GM12878 (cell line): ENCODE results near the gene RBM12. TPM values are rescaled to one million over a fixed set of nuclear protein-coding genes. Genes with fewer than 3 reads are reported as not detected.

Experiments
- ATAC-seq: fragments of 200-7000 bp; cut with Tn5 transposase; 3 replicates; pipeline ENCODE4 v1.9.1; 2020; ENCODE audit warnings: mild to moderate bottlenecking, moderate library complexity
- BruUV-seq: library from RNA; stranded (reverse); fragments of 400-500 nt; replicated peaks from 2 replicates; lab custom pipeline; 2021; lab: Mats Ljungman, UMichigan
- CTCF ChIA-PET: fragments of 300-600 bp; sonication (Branson Sonifier 250); formaldehyde crosslinking; extraction: SDS; loops from one replicate; lab custom pipeline; 2021; ENCODE audit warnings: inconsistent platforms; lab: Yijun Ruan, JAX
- POLR2A ChIA-PET: fragments of 350-600 bp; formaldehyde crosslinking; extraction: SDS; loops from one replicate; lab custom pipeline; 2021; ENCODE audit warnings: inconsistent platforms; lab: Charles Lee
- RAD21 ChIA-PET: fragments of 300-600 bp; sonication (Branson Sonifier 250); formaldehyde crosslinking; loops from one replicate; lab custom pipeline; 2023; ENCODE audit warnings: antibody characterized with exemption; ENCODE audit not compliant: unreplicated experiment; lab: Charles Lee
- SMC1A ChIA-PET: fragments of 300-600 bp; sonication (Branson Sonifier 250); formaldehyde crosslinking; loops from one replicate; lab custom pipeline; 2023; ENCODE audit not compliant: unreplicated experiment, uncharacterized antibody; lab: Charles Lee
- DNase-seq: peaks from one replicate; pipeline ENCODE4 v3.0.0-alpha.2; 2011; ENCODE audit warnings: low read depth, low spot score
- FAIRE-seq: peaks from 3 replicates; lab custom pipeline; 2011; peaks lifted over from hg19 to GRCh38; lab: Jason Lieb, UNC
- H2AFZ ChIP-seq: 2 replicates; pipeline ENCODE4 v1.6.0; 2011; ENCODE audit warnings: low read depth, low read length, control low read depth; ENCODE audit not compliant: control insufficient read depth
- H3K27ac ChIP-seq: 2 replicates; pipeline ENCODE4 v1.5.1; 2011; ENCODE audit warnings: control low read depth; ENCODE audit not compliant: control insufficient read depth, insufficient read depth
- H3K27me3 ChIP-seq, 2 experiments: replicated peaks in 1 of 2; 2 replicates each; pipeline versions ENCODE4 v1.6.0 to v1.6.1; 2011; ENCODE audit warnings: low read length in 1 of 2; ENCODE audit not compliant: control insufficient read depth in 2 of 2, insufficient read depth in 2 of 2
- H3K36me3 ChIP-seq, 2 experiments: 2 replicates each; pipeline ENCODE4 v1.5.1; 2011; ENCODE audit warnings: low read length in 1 of 2; ENCODE audit not compliant: control insufficient read depth in 2 of 2, insufficient read depth in 2 of 2
- H3K4me1 ChIP-seq: 2 replicates; pipeline ENCODE4 v1.6.1; 2011; ENCODE audit warnings: mild to moderate bottlenecking, low read length, moderate library complexity, mixed read lengths; ENCODE audit not compliant: control insufficient read depth, insufficient read depth
- H3K4me2 ChIP-seq: 2 replicates; pipeline ENCODE4 v1.6.0; 2011; ENCODE audit warnings: control low read depth; ENCODE audit not compliant: control insufficient read depth, insufficient read depth
- H3K4me3 ChIP-seq: fragments of 200-600 bp; sonication (generic); 2 replicates; pipeline ENCODE4 v1.5.1; 2016
- H3K79me2 ChIP-seq: 2 replicates; pipeline ENCODE4 v1.6.0; 2011; ENCODE audit warnings: low read length; ENCODE audit not compliant: control insufficient read depth, insufficient read depth
- H3K9ac ChIP-seq: 2 replicates; pipeline ENCODE4 v1.8.0; 2011; ENCODE audit warnings: low read length, control low read depth, mixed read lengths; ENCODE audit not compliant: control insufficient read depth, insufficient read depth
- H3K9me3 ChIP-seq: replicated peaks from 3 replicates; pipeline ENCODE4 v1.5.1; 2011; ENCODE audit warnings: mild to moderate bottlenecking, low read length; ENCODE audit not compliant: control insufficient read depth, insufficient read depth
- H4K20me1 ChIP-seq: 2 replicates; pipeline ENCODE4 v1.6.0; 2011; ENCODE audit not compliant: control insufficient read depth, insufficient read depth
- IKZF1 ChIP-seq: fragments of 450-650 bp; conservative IDR thresholded peaks from 2 replicates; pipeline ENCODE4 v1.6.1; 2017; ENCODE audit warnings: antibody characterized with exemption, mild to moderate bottlenecking
- LARP7 ChIP-seq: fragments of 450-650 bp; IDR thresholded peaks from 2 replicates; pipeline ENCODE4 v1.6.1; 2017; ENCODE audit warnings: mild to moderate bottlenecking
- MEF2B ChIP-seq: fragments of 450-650 bp; IDR thresholded peaks from 2 replicates; pipeline ENCODE4 v1.6.1; 2018; ENCODE audit warnings: mild to moderate bottlenecking, moderate library complexity; ENCODE audit not compliant: partially characterized antibody, poor library complexity, severe bottlenecking
- MXI1 ChIP-seq: fragments of 150-350 bp; IDR thresholded peaks from 2 replicates; pipeline ENCODE4 v1.6.1; 2011; ENCODE audit warnings: low read depth, mild to moderate bottlenecking, inconsistent platforms, low read length, improper control_type of control experiment
- ZNF384 ChIP-seq: IDR thresholded peaks from 2 replicates; pipeline ENCODE4 v1.6.1; 2012; ENCODE audit warnings: low read depth, mild to moderate bottlenecking, low read length, improper control_type of control experiment, borderline replicate concordance
- WGBS: methylation state at CpG from one replicate; pipeline ENCODE4 v1.1.6; 2016; ENCODE audit warnings: low lambda C conversion rate; ENCODE audit not compliant: insufficient replicate concordance, insufficient coverage; ENCODE audit errors: missing lambda C conversion rate; 5-methylcytosine and 5-hydroxymethylcytosine counted together
- in situ Hi-C: fragments of 300-500 bp; cut with MboI; formaldehyde crosslinking; loops from 9 replicates; pipeline ENCODE4 v1.14.3; 2018; ENCODE audit warnings: mixed read lengths
- intact Hi-C: fragments of 100-400 bp; cut with micrococcal nuclease; formaldehyde crosslinking; loops from one replicate; pipeline ENCODE4 v1.14.2; 2022; ENCODE audit not compliant: unreplicated experiment
- polyA plus RNA-seq, 11 experiments: library from polyadenylated mRNA; depleted of rRNA in 4 of 11; unstranded in 6 of 11; stranded (reverse) in 5 of 11; fragments of >200 nt; fragmentation: Nextera tagmentation in 4 of 11; fragmentation: Illumina TruSeq in 1 of 11; extraction: Ambion mirVana in 4 of 11; extraction: Trizol in 1 of 11; gene quantifications; 1 replicate in 1 of 11; 2 replicates in 10 of 11; pipeline versions ENCODE4 v1.2.1 to v1.2.3, GENCODE V29; 2011 to 2016; ENCODE audit warnings: inconsistent platforms in 2 of 11, missing spikeins in 2 of 11, low read depth in 1 of 11
- total RNA-seq, 4 experiments: library from RNA; depleted of rRNA in 3 of 4; stranded (reverse); fragments of >200 nt in 3 of 4; fragmentation: Illumina TruSeq in 1 of 4; extraction: Trizol in 1 of 4; gene quantifications; 2 replicates each; pipeline versions ENCODE4 v1.2.1 to v1.2.3, GENCODE V29; 2013 to 2021
- TF ChIP-seq, protein P1 (sequence below): fragments of 450-650 bp; conservative IDR thresholded peaks from 2 replicates; pipeline ENCODE4 v1.6.1; 2017; ENCODE audit warnings: mild to moderate bottlenecking, moderate library complexity
- TF ChIP-seq, protein P2 (sequence below): fragments of 450-650 bp; IDR thresholded peaks from 2 replicates; pipeline ENCODE4 v1.6.1; 2018; ENCODE audit warnings: mild to moderate bottlenecking, low read depth, moderate library complexity; ENCODE audit not compliant: partially characterized antibody
- TF ChIP-seq, protein P3 (sequence below): fragments of 450-650 bp; IDR thresholded peaks from 2 replicates; pipeline ENCODE4 v1.6.1; 2017; ENCODE audit warnings: mild to moderate bottlenecking, low read depth, inconsistent platforms; ENCODE audit not compliant: poor library complexity, severe bottlenecking

Gene RBM12
- total and polyA plus RNA-seq, 10 of the 15 experiments (the other 5 are each of a cell fraction or from before 2014, with no cell fraction given), result 4.7 to 153 (median 58.5) TPM

DNA sequence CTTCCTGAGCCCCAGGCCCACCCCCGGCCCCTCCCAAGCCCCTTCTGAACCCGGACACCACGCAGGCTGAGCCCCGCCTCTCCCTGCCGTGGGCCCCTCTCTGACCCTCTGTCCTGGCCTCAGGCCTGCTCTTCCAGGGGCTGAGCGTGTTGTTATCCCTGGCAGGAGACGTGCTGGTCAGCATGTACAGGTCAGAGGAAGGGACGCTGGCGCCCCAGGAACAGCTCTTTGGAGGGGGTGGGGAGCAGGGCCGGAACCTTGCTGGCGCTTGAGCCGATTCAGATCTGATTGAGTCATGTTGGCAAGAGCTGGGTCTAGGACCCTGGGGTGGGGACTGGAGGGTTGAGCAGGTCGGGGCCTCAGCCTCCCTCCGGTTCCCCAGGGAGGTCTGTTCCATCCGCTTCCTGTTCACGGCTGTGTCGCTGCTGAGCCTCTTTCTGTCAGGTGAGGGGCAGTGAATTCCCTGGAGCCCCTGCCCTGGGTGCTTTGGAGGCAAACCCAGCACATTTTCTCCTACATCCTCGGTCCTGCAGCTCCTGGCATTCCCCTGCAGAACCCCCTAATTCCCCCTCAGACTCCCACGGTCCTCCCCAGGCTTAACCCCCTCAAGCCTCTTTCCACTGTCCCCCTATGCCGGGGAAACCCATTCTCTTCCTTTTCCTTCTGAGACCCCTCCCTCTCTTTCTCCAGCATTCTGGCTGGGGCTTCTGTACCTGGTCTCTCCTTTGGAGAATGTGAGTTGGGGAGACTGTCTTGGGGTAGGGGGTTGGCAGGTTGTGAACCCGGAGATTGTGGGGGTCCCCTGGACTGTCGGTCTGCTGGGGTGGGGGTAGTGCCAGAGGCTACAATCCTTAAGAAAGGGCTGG, 47.1 kb downstream of the RBM12 start (continued):
- TF ChIP-seq, protein P1, sequence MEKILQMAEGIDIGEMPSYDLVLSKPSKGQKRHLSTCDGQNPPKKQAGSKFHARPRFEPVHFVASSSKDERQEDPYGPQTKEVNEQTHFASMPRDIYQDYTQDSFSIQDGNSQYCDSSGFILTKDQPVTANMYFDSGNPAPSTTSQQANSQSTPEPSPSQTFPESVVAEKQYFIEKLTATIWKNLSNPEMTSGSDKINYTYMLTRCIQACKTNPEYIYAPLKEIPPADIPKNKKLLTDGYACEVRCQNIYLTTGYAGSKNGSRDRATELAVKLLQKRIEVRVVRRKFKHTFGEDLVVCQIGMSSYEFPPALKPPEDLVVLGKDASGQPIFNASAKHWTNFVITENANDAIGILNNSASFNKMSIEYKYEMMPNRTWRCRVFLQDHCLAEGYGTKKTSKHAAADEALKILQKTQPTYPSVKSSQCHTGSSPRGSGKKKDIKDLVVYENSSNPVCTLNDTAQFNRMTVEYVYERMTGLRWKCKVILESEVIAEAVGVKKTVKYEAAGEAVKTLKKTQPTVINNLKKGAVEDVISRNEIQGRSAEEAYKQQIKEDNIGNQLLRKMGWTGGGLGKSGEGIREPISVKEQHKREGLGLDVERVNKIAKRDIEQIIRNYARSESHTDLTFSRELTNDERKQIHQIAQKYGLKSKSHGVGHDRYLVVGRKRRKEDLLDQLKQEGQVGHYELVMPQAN, result peak; percentile 33
- TF ChIP-seq MEF2B (peak; percentile 96), ZNF384 (no peak), IKZF1 (peak; percentile 40)
- TF ChIP-seq, all 136 proteins: peak for 19

DNA sequence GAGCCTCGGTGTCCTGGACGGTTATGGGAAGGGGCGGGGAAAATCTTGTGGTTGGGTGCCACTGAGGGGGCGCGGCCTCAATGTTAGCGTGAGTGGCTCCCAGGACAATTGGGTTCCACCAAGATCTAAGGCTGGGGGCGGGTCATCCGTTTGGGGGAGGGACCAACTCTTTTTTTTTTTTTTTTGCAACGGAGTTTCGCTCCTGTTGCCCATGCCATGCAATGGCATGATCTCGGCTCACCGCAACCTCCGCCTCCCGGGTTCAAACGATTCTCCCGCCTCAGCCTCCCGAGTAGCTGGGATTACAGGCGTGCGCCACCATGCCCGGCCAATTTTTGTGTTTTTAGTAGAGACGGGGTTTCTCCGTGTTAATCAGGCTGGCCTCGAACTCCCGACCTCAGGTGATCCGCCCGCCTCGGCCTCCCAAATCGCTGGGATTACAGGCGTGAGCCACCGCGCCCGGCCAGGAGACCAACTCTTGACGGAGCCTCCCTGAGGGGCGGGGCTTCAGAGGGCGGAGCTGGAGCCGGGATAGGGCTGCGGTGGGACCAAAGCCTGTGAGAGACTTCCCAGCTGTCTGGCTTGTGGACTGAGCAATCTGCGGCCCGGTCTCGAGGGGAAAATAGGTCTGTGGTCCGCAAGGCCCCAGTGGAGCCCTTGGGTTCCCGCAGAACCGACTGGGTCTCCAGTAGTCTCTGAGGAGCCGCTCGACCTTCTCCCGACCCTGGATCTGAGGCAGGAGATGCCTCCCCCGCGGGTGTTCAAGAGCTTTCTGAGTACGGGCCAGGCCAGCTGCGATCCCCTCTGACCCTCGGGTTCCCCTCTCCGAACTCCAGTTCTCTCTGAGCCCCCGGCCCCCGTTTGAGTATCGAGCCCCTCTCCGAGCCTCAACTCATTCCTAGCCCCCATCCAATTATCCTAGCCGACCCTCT, 48.0 kb downstream of the RBM12 start:
- WGBS, result 2% methylated on average over 53 of the region's 57 CpGs
- Histone ChIP-seq H3K79me2 (no peaks in the 10 kb centered on the region; the same call in none of the 2 replicates), H4K20me1 (no peaks in the 10 kb centered on the region), H2AFZ (peak overlapping the region; percentile 93), H3K4me1 (peaks cover 37% of the 10 kb centered on the region), H3K27me3 (no peaks in the 10 kb centered on the region), H3K4me3 (peak overlapping the region; percentile 99), H3K36me3 (peaks cover 0 to 1% of the 10 kb centered on the region in 2 experiments; a peak in 1 of 4 replicates), H3K27ac (peak overlapping the region; percentile 68), H3K9me3 (no peaks in the 10 kb centered on the region; the same call in 2 of the 3 replicates), H3K4me2 (peak overlapping the region; percentile 95), H3K9ac (peak overlapping the region; percentile 72)
- ChIA-PET POLR2A (interaction anchor here (0.6 to 5.0 kb wide), 6 partner anchors 42 to 849 kb away, joined by 3 to 24 read pairs (median 4); partner anchors contain the start of genes CPNE1, RBM12 and RBM39), CTCF (interaction anchor here (0.6 to 1.7 kb wide), 15 partner anchors 12 to 337 kb away, joined by 3 to 7 read pairs (median 3); partner anchors contain the start of gene SCAND1), SMC1A (interaction anchor here (0.8 to 2.2 kb wide), 8 partner anchors 12 to 337 kb away, joined by 3 to 10 read pairs (median 4); partner anchors contain the start of genes ERGIC3, RBM39 and SCAND1), RAD21 (interaction anchor here (0.6 to 3.1 kb wide), 9 partner anchors 12 to 714 kb away, joined by 3 to 29 read pairs (median 4); partner anchors contain the start of genes CPNE1, RBM12, RBM39 and SCAND1)
- intact Hi-C loops (loop anchor here (1.0 to 10.0 kb wide), 3 partner anchors 74 to 338 kb away; partner anchors contain the start of genes ERGIC3 and SCAND1), in situ Hi-C loops (no loop called here)
- peak; percentile 37 for ATAC-seq
- no TSS peak for BruUV-seq
- DNase-seq, result peak; percentile 98
- FAIRE-seq, result no peak
- TF ChIP-seq, protein P2, sequence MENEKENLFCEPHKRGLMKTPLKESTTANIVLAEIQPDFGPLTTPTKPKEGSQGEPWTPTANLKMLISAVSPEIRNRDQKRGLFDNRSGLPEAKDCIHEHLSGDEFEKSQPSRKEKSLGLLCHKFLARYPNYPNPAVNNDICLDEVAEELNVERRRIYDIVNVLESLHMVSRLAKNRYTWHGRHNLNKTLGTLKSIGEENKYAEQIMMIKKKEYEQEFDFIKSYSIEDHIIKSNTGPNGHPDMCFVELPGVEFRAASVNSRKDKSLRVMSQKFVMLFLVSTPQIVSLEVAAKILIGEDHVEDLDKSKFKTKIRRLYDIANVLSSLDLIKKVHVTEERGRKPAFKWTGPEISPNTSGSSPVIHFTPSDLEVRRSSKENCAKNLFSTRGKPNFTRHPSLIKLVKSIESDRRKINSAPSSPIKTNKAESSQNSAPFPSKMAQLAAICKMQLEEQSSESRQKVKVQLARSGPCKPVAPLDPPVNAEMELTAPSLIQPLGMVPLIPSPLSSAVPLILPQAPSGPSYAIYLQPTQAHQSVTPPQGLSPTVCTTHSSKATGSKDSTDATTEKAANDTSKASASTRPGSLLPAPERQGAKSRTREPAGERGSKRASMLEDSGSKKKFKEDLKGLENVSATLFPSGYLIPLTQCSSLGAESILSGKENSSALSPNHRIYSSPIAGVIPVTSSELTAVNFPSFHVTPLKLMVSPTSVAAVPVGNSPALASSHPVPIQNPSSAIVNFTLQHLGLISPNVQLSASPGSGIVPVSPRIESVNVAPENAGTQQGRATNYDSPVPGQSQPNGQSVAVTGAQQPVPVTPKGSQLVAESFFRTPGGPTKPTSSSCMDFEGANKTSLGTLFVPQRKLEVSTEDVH, result no peak
- peak; percentile 52 for TF ChIP-seq LARP7
- TF ChIP-seq, protein P3, sequence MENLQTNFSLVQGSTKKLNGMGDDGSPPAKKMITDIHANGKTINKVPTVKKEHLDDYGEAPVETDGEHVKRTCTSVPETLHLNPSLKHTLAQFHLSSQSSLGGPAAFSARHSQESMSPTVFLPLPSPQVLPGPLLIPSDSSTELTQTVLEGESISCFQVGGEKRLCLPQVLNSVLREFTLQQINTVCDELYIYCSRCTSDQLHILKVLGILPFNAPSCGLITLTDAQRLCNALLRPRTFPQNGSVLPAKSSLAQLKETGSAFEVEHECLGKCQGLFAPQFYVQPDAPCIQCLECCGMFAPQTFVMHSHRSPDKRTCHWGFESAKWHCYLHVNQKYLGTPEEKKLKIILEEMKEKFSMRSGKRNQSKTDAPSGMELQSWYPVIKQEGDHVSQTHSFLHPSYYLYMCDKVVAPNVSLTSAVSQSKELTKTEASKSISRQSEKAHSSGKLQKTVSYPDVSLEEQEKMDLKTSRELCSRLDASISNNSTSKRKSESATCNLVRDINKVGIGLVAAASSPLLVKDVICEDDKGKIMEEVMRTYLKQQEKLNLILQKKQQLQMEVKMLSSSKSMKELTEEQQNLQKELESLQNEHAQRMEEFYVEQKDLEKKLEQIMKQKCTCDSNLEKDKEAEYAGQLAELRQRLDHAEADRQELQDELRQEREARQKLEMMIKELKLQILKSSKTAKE, result peak; percentile 42
- TF ChIP-seq MXI1, result no peak
